ENCODE measurements around the gene ADCY3.

ADCY3 gene

DNA sequence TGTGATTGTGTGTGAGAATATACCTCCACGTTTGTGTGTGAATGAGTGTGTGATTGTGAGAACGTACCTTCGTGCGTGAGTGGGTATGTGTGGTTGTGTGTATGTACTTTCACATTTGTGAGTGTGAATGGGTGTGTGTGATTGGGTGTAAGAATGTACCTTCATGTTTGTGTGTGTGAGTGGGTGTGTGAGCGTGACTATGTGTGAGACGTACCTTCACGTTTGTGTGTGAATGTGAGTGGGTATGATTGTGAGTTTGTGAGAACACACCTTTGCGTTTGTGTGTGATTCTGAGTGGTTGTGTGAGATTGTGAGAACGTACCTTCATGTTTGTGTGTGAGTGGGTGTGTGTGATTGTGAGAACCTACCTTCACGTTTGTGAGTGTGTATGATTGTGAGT is 5.8 kb upstream of the ADCY3 start:
- no peak for DNase-seq (ENCODE audit: low spot score)

DNA sequence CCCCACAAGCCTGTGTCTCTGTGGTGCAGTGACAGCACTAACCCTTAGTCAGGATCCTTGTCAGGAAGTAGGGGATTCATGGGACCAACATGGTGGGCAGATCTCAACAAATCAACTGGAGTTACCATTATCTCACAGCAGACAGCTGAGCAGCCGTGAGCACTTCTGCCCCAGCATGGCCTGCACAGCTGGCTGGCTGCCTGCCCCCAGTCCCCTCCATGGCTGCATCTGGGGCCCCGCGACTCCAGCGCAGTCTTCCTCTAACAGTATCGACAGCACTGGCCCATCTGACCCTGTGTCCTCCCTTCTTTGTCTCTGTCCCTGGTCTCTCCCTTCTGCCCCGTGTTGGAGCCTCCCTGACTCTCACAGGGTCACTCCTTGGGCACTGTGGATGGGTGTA is 4.7 kb upstream of the ADCY3 start:
- DNase-seq (ENCODE audit: low spot score), result no peak

DNA sequence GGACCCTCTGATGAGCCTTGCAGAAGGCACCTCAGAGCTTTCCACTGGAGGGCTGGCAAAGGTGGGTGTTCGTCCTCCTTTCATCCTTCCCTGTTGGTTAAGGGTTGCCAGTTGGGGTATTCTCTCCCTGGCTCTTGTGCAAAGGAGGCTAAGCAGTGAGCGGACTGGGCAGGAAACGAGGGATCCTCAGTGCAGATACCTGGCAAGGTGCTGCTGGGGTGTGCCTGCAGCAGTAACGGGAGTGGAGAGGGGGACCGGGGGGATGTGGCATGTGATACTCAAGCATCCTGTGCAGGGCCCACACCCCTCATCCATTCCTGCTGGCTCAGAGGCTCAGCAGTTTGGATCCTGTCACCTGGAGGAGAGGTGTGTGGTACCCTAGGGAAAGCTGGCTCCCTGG is 4.2 kb upstream of the ADCY3 start:
- DNase-seq (ENCODE audit: low spot score), result no peak

DNA sequence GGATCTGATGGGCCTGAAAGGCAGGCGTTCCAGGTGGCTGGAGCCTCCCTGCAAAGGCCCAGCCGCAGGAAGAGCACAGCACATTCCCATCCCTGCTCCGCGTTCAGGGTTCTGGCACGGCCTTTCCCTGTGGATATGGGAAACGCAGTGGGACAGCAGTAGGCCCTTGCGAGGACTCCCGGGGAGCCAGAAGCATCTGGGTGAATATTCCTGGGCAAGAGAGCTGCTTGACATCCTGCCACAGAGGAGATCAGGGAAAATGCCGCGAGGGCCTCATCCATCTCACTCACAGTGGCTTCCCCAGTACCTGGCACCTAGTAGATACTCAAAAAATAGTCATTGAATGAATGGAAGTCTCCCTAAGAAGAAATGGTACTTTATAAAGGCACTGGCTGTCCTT is 3.1 kb upstream of the ADCY3 start:
- DNase-seq (ENCODE audit: low spot score), result no peak

DNA sequence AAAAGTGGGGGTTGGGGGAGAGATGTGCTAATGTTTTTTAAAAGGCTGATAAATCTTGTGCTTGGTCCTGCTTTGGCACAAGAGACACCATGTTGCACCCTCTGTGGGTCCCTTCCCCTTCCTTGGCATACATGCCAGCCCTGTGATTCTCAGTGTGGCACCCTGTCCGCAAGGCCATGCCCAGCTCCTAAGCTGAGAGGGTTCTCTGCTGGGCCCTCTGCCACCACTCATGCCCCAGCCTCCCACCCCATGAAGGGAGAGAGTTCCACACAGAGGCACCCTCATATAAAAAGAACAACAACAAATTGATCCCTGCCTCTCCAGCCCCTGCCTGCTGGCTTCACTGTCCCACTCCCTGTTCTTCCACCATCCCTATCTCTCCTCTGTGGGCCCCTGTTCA is 2.5 kb upstream of the ADCY3 start:
- no peak for DNase-seq (ENCODE audit: low spot score)

DNA sequence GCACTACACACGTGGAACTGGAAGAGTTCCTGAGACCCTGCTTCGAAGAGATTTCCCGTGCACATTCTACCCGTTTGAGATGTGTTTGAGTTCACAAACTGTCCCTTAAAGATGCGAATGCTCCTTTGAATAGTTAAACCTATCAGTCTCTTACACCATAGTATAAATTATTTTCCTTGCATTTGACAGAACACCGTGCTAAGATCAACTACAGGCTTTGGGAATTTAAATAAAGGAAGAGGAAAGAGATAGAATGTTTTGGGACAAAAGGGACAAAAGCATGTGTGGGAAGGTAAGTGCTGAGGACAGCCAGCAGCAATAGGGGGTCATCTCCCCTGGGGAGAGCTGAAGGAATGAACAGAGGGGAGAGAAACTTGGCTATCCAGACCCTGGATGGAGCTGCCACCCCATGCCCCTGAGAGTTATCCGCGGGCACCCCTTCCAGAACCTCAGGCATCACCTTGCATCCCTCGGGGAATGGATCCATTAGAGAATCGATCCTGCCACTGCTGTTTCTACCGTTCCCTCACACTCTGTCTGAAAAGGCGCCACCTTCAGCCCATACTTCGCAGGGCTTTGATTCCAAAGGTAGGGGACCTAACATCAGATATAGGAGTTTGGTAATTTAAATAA is 888 bp upstream of the ADCY3 start:
- no peak for DNase-seq (ENCODE audit: low spot score)

DNA sequence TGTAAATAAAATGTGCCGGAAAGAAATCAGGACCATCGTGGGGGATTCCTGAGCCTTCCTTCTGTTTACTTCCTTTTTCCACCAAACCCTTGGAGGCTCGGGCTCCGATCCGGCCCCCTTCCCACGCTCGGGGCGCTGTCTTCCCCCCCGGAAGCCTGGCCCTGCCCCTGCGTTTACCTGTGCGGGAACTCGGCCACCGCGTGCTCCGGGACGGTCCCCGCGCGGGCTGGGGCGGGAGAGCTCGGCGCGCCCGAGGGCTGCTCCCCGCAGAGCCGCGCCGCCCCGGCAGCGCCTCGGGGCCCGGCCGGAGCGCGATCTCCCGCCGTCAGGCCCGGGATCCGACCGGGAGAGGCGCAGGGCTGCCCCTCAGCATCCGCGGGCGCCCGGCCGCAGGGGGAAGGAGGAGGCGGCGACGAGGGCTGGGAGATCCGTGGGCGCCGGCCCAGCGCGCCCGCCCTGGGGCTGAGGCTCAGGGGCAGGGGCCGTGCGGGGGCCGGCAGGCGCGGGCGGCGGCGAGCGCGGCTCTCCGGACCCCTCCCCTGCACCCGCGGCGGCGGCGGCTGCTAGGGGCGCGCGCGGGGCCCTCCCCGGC is 435 bp downstream of the ADCY3 start:
- DNase-seq (ENCODE audit: low spot score), result no peak

DNA sequence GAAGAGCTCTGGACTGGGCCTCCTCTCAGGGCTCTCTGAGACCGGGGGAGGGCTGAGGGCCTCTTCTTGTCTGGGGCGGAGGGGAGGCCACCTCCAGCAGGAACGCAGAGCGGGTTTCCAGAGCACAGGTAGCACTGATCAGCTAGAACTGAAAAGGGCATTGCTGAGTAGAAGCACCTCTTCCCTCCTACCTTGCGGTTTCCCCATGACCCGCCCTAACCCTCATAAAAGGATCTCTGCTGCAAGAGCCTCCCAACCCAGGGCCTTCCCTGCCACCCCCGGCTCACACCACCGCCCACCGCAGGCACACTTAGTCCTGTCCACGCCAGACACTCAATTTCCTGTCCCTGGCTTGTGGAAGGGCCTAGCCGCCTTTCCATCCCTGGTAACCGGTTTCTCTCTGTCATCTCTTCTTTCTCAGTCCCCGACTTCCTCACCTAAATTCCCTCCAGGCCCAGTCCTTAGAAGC is 966 bp downstream of the ADCY3 start:
- no peak for DNase-seq (ENCODE audit: low spot score)

DNA sequence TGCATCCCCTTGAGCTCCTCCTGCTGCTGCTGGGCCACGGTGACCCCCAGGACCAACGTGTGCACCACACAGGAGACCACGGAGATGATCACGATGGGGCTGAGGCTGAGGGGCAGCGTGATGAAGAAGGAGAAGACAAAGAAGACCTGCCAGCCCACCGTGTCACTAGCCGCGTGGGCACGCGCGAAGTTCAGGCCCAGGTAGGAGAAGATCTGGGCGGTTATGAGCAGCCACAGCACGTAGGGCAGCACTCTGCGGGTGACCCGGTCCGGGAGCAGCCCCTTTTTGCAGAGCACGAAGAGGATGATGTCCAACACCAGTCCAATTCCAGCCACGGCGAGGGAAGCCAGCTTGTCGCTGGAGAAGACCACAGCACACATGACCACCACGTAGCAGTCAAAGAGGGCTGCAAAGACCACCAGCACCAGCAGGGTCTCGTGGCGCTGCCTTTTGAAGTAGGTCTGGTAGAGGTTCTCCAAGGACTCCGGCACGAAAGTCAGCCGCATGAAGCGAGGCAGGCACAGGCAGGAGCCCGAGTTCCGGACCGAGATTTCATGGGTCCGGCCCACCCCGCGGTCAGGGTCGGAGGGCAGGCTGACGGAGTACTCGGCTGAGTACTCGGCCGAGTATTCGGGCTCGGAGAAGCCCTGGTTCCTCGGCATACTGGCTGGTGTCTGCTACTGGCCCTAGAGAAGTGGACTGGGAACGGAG is 1.6 kb downstream of the ADCY3 start:
- DNase-seq (ENCODE audit: low spot score), result no peak

DNA sequence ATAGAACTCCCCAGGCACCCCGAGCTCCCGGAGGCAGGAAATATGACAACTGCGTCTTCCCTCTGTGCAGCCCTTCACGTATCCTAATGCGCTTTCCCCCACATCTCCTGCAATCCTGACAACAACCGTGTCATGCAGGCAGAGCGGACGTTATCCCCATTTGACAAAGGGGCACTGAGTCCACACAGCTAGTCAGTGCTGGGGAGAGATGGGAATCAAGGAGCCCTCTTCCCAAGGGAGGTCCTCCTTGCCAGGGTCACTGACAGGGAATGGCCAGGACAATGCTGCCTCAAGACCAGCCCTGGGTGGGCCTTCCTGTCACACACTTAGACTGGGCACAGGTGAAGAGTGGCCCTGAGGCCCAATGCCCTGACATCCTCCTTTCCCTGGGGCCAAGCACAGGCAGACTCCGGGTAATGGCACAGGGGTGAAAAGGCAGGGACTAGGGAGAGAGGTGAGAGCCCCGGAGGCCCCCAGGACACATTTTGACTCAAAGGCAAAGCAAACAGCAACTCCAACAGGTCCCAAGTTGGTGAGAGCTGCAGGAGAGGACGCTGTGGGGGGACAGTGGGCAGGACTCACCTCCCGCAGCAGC is 2.2 kb downstream of the ADCY3 start:
- DNase-seq (ENCODE audit: low spot score), result no peak

DNA sequence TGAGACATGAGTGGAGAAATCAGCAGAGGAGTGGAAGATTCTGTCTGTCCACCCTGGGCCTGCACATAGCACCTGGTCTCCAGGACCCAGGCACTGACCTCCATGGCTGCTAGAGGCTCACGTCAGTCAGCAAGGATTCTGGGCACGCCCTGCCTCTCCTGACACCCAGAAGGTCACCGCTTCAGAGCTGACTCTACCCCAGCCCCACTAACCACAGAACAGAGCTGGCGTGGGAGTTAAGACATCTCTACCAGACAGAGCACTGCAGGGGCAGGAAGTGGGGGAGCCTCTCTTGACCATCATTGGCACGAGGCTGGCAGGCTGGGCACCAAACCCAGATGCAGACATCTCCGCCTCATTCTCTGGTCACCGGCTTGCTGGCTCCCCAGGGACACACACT is 3.0 kb downstream of the ADCY3 start:
- DNase-seq (ENCODE audit: low spot score), result no peak

DNA sequence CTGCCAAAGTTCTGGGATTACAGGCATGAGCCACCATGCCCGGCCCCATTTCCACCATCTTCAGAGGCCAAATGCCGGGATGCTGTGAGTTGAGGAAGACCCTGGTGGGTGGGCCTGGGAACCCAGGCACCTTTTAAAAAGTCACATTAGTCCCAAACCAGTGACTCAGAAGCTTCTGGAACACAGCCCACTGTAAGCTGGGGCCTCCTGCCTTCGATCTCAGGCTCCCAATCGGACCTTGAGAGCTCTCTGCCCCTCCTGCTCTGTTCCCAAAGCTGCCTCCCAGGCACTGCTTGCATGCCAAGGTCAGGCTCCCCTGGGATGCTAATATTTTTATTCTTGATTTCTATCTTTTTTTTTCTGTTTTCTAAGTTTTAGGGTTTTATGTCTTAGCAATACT is 4.2 kb downstream of the ADCY3 start:
- no peak for DNase-seq (ENCODE audit: low spot score)

DNA sequence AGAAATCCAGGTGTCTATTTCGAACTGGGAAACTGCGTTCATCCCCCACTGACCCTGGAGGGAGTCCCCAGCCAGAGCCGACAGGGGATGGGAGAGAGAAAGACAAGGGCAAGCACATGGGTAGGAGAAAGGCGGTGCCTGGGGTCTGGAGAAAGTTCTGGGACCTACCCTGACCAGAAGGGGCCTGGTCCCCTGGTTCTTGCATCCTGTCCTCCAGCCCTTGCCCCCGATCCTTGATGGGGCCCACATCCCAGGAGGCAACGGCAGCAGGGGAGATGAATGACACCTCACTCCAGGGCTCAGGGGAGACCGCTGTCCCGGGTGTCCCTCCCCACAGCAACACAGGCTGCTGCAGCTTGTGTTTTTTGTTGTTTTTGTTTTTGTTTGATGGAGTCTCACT is 4.9 kb downstream of the ADCY3 start:
- DNase-seq (ENCODE audit: low spot score), result no peak

DNA sequence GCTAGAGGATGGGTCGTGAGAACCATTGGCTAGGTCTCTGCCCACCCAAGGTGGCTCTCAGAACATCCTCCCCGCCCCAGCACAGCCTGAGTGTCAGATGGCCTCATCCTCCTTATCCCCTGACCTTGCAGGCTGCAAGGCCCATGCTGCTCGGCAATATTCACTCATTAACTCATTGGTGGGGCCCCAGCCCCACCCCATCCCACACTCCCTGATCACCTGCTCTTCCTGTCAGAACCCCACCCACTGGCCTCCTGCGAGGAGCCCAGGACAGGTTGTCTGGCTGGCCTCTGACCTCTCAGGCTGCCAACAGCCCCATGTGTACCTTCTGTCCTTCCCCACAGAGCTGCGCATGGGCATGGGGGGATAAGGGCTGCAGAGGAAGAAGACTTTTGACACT is 5.3 kb downstream of the ADCY3 start:
- DNase-seq (ENCODE audit: low spot score), result no peak

DNA sequence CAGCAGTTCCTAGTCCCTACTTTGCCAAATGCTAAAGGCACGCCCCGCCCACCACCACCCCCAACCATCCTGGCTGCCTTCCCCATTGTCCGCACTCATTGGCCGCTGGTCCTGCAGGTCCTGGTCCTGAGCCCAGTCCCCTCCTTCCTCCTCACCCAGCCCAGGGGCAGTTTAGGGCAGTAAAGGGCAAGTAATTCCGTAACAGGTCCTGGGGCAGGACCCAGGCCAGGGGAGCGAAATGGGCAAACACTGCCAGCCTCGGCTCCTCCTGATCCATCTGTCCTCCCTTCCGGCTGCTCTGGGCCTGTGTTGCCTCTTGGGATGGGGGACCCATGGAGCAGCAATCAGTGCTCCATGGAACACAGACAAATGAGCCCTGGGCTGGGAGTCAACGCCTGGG is 6.1 kb downstream of the ADCY3 start:
- DNase-seq (ENCODE audit: low spot score), result no peak

DNA sequence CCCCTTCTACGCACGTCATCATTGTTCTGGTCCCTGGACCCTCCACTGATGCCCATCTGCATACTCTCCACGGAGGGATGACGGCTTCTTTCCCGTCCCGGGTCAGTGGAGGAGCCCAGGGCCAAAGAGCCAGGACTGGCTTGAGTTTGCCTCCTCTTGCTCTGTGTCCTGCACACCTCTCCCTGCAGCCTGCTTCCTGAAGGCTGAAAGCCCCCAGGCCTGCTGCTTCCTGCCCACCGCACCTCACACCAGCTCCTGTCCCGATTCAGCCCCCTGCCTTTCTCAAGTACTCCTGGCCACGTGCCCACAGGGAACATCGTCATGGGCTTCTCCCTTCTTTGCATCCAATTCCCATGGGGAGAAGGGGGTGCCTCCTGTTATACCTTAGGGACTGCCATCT is 7.1 kb downstream of the ADCY3 start:
- DNase-seq (ENCODE audit: low spot score), result no peak

DNA sequence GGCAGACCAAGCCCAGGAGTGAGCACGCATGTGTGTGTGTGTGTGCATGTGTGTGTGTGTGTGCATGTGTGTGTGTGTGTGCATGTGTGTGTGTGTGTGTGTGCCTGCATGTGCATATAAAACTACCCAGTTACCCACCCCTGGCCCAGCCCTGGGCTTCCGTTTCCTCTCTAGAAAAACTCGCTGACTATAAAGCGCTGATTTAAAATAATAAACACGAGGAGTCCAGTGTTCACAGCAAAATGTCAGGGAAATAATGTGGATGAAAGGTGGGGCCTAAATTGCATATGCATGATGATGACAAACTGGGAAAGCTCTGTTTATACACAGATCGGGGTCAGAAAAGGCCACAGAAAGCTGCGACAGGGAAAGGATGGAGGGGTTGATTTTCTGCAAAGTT is 7.5 kb downstream of the ADCY3 start:
- DNase-seq (ENCODE audit: low spot score), result no peak

DNA sequence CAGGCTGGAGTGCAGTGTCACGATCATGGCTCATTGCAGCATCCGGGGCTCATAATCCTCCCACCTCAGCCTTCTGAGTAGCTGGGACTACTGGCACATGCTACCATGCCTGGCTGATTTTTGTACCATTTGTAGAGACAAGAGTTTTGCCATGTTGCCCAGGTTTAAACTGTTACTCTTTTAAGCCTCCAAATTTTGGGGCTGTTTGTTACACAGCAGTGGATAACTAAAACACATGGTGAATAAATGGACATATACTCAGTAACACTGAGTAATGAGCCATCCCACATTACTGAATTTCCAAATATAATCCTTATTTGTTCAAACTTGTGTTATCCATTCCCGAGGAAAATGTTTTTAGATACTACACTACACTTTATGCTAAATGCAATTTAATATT is 9.8 kb downstream of the ADCY3 start:
- no peak for DNase-seq (ENCODE audit: low spot score)

DNA sequence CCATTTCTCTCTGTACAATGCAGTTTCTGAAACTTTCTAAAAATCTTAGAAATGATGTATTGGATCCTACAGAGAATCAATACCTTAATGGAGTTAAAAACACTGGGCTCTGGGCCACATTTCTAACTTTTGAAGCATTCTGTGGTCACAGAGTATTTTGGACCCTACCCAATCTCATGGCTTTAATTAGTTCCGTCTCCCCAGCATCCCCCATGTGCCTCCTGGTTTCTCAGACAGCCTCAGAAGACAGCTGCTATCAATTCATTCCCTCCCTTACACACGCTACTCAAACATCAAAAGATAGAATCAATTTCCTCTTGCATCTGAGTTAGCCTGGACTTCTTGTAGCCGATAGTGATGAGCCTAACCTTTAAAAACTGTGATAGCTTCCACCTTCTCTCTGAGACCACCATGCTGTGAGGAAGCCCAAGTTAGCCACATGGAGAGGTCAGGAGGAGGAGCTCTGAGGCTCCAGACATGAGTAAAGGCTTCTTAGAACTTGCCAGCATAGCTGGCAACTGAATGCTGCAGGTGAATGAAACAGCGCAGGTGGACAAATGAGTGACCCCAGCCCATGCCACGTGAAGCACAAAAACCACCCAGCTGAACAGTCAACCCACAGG is 10.4 kb downstream of the ADCY3 start:
- DNase-seq (ENCODE audit: low spot score), result no peak

DNA sequence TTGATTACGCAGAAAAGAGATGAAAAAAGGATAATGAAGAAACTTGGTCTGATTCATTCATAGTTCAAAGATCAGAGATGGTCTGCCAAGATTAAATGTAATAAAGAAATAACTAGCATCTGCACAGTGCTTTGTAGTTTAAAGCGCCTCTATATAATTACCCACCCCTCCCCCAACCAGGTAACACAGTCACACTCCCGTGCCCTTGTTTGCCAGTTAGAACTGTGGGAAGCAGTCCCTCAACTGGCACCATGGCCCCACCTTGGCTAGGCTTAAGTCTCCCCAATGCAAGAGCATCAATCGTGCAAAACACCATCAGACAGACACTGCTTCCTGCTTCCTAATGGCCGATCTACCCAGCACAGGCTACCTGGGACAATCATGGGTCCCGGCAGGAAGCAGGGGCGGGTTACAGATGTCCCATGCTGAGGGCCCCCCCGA is 11.6 kb downstream of the ADCY3 start:
- DNase-seq (ENCODE audit: low spot score), result no peak

DNA sequence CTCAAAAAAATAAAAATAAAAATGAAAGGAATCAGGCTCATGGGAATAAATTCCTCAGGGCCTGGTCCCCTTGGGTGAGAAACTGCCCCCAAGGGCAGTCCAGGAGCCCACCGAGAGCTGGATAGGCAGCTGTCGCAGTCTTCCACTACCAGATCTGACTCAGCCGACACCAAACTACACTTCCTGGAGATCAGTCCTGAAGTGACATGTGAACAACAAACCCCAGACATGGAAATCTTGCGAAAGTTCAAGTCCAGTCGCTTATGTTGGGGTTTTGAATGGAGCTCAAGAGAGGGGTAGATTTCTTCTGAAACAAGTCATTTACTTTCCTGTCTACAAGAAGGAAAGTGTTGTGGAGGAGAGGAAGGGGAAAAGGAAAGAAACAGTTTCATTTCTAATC is 12.9 kb downstream of the ADCY3 start:
- DNase-seq (ENCODE audit: low spot score), result no peak

DNA sequence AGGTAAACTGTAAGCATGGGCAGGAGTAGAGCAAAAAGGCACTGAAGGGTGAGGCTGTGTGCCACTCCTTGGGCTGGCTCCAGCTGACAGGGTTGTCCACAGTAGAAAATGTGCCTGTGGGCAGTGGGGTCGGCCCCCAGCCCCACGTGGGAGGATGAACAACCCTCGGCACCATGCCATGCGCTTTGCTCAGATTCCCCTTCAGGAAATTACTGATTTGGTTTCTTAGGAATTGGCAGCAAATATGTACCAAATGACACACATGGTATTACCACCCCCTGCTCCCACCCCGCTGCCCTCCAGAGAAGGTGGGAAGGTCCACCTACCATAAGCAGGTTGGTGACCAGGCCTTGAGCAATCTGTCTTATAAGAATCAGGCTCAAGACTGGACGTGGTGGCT is 13.6 kb downstream of the ADCY3 start:
- DNase-seq (ENCODE audit: low spot score), result no peak

All from putamen (tissue), 1 donor.